Neuron (in vitro differentiated cells): ENCODE measurements around the gene EXOSC10.
"Not testable (repeated sequence)": the region's sequence is repeated elsewhere in the genome, so short reads cannot be mapped to it uniquely, and the experiment has no call there.

Experiments
- H2AFZ ChIP-seq: one replicate; pipeline ENCODE4 v1.6.1; 2013; ENCODE audit warnings: low read depth, mild to moderate bottlenecking, inconsistent platforms, low read length, moderate library complexity
- H3K27me3 ChIP-seq: one replicate; pipeline ENCODE4 v1.6.1; 2013; ENCODE audit warnings: low read length; ENCODE audit not compliant: insufficient read depth
- H3K36me3 ChIP-seq: one replicate; pipeline ENCODE4 v1.6.1; 2013; ENCODE audit warnings: low read length; ENCODE audit not compliant: insufficient read depth
- H3K4me1 ChIP-seq: one replicate; pipeline ENCODE4 v1.6.1; 2013; ENCODE audit warnings: low read length; ENCODE audit not compliant: insufficient read depth
- H3K4me3 ChIP-seq: 2 replicates; pipeline ENCODE4 v1.5.1; 2013; ENCODE audit warnings: mild to moderate bottlenecking, low read length, moderate library complexity
- H3K9me3 ChIP-seq: one replicate; pipeline ENCODE4 v1.6.1; 2013; ENCODE audit warnings: low read length

EXOSC10 gene

DNA sequence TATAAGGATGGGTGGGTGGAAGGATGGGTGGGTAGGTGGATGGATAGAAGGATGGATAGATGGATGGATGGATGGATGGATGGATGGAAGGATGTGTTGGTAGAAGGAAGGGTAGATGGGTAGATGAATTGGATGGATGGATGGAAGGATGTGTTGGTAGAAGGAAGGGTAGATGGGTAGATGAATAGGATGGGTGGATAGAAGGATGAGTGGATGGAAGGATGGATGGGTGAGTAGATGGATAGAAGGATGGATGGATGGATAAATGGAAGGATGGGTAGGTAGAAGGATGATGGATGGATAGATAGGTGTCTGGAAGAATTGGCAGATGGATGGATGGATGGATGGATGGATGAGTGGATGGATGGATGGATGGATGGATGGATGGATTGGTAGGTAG lies 58.6 kb downstream of the EXOSC10 start:
- Histone ChIP-seq H3K4me1 (peaks cover 3% of the 10 kb centered on the region), H3K27me3 (no peaks in the 10 kb centered on the region), H2AFZ (no peak overlapping the region), H3K9me3 (no peaks in the 10 kb centered on the region), H3K4me3 (no peak overlapping the region), H3K36me3 (no peaks in the 10 kb centered on the region)

- not testable (repeated sequence) for H2AFZ ChIP-seq, H3K4me1 ChIP-seq, H3K9me3 ChIP-seq, H3K27me3 ChIP-seq, H3K4me3 ChIP-seq, H3K36me3 ChIP-seq
These were observed 59.6 kb downstream of the EXOSC10 start for GRCh38 chr1:11040105-11040429.

GRCh38 chr1:11039351-11040104 lies 60.1 kb downstream of the EXOSC10 start:
- Histone ChIP-seq H3K4me1 (no peaks in the 10 kb centered on the region), H2AFZ (no peak overlapping the region), H3K27me3 (no peaks in the 10 kb centered on the region), H3K9me3 (no peaks in the 10 kb centered on the region), H3K36me3 (no peaks in the 10 kb centered on the region), H3K4me3 (no peak overlapping the region)

DNA sequence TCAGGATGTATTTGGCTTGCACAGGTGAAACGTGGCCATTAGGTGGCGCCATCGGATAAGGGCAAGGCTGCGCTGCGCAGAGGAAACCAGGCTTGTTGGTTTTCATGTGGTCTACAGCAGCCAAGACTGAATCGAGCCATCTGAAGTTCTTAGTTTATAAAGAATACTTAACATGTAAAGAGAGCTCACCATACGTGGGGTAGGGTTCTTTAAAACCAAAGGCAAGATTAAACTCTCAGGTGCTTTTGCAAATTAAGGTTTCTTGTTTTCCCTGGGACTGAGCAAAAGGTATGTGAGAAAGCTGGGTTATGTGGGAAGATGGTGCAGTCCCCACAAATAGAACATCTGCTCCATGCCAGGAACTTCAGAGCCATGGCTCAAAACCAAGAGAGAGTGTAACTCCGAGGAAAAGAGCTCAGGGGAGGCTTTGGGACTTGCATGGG lies 61.9 kb downstream of the EXOSC10 start:
- H3K27me3 ChIP-seq = no peaks in the 10 kb centered on the region
- H3K9me3 ChIP-seq = no peaks in the 10 kb centered on the region
- no peak overlapping the region for H2AFZ ChIP-seq
- H3K36me3 ChIP-seq = no peaks in the 10 kb centered on the region
- no peak overlapping the region for H3K4me3 ChIP-seq
- H3K4me1 ChIP-seq = no peaks in the 10 kb centered on the region

- not testable (repeated sequence) for H3K36me3 ChIP-seq, H2AFZ ChIP-seq, H3K4me3 ChIP-seq, H3K9me3 ChIP-seq, H3K27me3 ChIP-seq, H3K4me1 ChIP-seq
These were observed 62.5 kb downstream of the EXOSC10 start for GRCh38 chr1:11037019-11037739.

GRCh38 chr1:11031624-11032262 lies 67.9 kb downstream of the EXOSC10 start:
- peaks cover 15% of the 10 kb centered on the region for H3K36me3 ChIP-seq
- H3K27me3 ChIP-seq = no peaks in the 10 kb centered on the region
- H3K9me3 ChIP-seq = no peaks in the 10 kb centered on the region
- H3K4me1 ChIP-seq = no peaks in the 10 kb centered on the region
- no peak overlapping the region for H2AFZ ChIP-seq
- no peak overlapping the region for H3K4me3 ChIP-seq

GRCh38 chr1:11030865-11031264 lies 68.8 kb downstream of the EXOSC10 start:
- H3K9me3 ChIP-seq = no peaks in the 10 kb centered on the region
- H3K27me3 ChIP-seq = no peaks in the 10 kb centered on the region
- peaks cover 24% of the 10 kb centered on the region for H3K36me3 ChIP-seq
- H3K4me1 ChIP-seq = no peaks in the 10 kb centered on the region
- H3K4me3 ChIP-seq = no peak overlapping the region
- no peak overlapping the region for H2AFZ ChIP-seq

DNA sequence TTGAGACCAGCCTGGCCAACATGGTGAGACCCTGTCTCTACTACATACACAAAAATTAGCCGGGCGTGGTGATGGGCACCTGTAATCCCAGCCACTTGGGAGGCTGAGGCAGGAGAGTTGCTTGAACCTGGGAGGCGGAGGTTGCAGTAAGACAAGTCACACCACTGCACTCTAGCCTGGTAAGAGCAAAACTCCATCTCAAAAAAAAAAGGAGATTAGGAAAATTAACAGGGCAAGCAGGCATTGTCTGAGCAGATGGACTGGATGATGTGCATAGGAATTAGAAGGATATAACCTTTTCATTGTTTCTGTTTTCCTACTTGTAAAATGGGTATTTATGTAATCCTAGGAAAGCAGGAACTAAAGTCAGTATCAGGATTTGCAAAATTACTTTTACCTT lies 71.7 kb downstream of the EXOSC10 start:
- Histone ChIP-seq H3K36me3 (peaks cover 53% of the 10 kb centered on the region), H3K4me1 (no peaks in the 10 kb centered on the region), H3K27me3 (no peaks in the 10 kb centered on the region), H3K9me3 (no peaks in the 10 kb centered on the region), H3K4me3 (no peak overlapping the region), H2AFZ (no peak overlapping the region)

GRCh38 chr1:11027316-11027715 lies 72.4 kb downstream of the EXOSC10 start:
- H3K4me1 ChIP-seq = no peaks in the 10 kb centered on the region
- no peaks in the 10 kb centered on the region for H3K27me3 ChIP-seq
- no peak overlapping the region for H3K4me3 ChIP-seq
- H3K9me3 ChIP-seq = no peaks in the 10 kb centered on the region
- H2AFZ ChIP-seq = no peak overlapping the region
- peaks cover 57% of the 10 kb centered on the region for H3K36me3 ChIP-seq

DNA sequence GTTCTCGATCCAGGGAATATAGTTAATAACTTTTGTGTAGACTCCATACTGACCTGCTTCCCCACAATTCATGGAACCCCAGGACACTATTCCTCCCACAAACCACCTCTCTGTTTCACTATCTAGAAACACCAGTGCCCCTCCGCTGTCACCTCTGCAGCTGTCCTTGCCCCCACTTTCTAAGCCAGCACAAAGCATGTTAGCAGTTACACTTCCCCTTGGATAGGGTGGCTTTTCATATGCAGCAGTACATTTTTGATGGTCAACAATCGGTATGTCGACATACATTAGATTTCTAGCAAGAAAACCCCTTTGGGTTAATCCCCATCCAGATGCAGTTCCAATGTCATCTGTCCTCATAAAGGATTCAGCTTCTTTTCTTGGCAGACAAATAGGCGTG lies 72.8 kb downstream of the EXOSC10 start:
- H3K36me3 ChIP-seq = peaks cover 61% of the 10 kb centered on the region
- no peak overlapping the region for H2AFZ ChIP-seq
- H3K4me1 ChIP-seq = no peaks in the 10 kb centered on the region
- no peaks in the 10 kb centered on the region for H3K27me3 ChIP-seq
- no peaks in the 10 kb centered on the region for H3K9me3 ChIP-seq
- no peak overlapping the region for H3K4me3 ChIP-seq

DNA sequence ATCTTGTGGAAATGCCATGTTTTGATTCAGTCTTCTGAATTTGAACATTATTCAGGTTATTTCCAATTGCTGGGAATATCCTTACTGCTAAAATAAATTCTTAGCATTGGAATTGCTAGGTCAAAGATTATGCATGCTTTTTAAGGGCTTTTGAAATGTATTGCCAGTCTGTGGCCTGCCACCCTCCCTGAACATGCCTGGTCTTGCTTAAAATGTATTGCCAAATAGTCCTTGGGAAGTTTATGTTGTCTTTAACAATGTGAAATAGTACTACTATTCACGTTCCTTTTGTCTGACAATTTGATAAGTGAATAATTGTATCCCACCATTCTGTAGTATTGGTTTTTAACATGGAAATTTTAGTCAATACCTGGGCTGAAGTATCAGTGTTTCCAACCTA lies 73.6 kb downstream of the EXOSC10 start:
- peaks cover 70% of the 10 kb centered on the region for H3K36me3 ChIP-seq

GRCh38 chr1:11025618-11026017 lies 74.1 kb downstream of the EXOSC10 start:
- Histone ChIP-seq H2AFZ (no peak overlapping the region), H3K4me3 (no peak overlapping the region), H3K9me3 (no peaks in the 10 kb centered on the region), H3K36me3 (peaks cover 74% of the 10 kb centered on the region), H3K27me3 (no peaks in the 10 kb centered on the region), H3K4me1 (no peaks in the 10 kb centered on the region)

More for the DNA sequence above, 73.6 kb downstream of the EXOSC10 start:
- Histone ChIP-seq H3K9me3 (no peaks in the 10 kb centered on the region), H2AFZ (no peak overlapping the region), H3K4me1 (no peaks in the 10 kb centered on the region), H3K4me3 (no peak overlapping the region), H3K27me3 (no peaks in the 10 kb centered on the region)

- Histone ChIP-seq H3K36me3 (peaks cover 82% of the 10 kb centered on the region), H2AFZ (no peak overlapping the region), H3K9me3 (no peaks in the 10 kb centered on the region), H3K27me3 (no peaks in the 10 kb centered on the region), H3K4me3 (no peak overlapping the region), H3K4me1 (no peaks in the 10 kb centered on the region)
These were observed 74.8 kb downstream of the EXOSC10 start for GRCh38 chr1:11024874-11025203.
